ENCODE data around the gene CDKAL1.

CDKAL1 gene

GRCh38 chr6:20877008-20877937, 343.0 kb downstream of the CDKAL1 start:
- Histone ChIP-seq H3K27me3 (ENCODE audit: insufficient read depth, poor library complexity, severe bottlenecking) (no peaks in the 10 kb centered on the region), H3K4me3 (replicated peaks; ENCODE audit: insufficient read depth, low read length) (no peak overlapping the region), H3K27ac (replicated peaks) (no peak overlapping the region)
- TF ChIP-seq GABPA (IDR thresholded peaks at IDR 0.05; ENCODE audit: low read depth) (no peak), SPI1 (IDR thresholded peaks at IDR 0.05; ENCODE audit: borderline replicate concordance, low read depth) (no peak), POLR2AphosphoS5 (IDR thresholded peaks at IDR 0.05; ENCODE audit: low read depth) (no peak)
- TF ChIP-seq, protein P1, sequence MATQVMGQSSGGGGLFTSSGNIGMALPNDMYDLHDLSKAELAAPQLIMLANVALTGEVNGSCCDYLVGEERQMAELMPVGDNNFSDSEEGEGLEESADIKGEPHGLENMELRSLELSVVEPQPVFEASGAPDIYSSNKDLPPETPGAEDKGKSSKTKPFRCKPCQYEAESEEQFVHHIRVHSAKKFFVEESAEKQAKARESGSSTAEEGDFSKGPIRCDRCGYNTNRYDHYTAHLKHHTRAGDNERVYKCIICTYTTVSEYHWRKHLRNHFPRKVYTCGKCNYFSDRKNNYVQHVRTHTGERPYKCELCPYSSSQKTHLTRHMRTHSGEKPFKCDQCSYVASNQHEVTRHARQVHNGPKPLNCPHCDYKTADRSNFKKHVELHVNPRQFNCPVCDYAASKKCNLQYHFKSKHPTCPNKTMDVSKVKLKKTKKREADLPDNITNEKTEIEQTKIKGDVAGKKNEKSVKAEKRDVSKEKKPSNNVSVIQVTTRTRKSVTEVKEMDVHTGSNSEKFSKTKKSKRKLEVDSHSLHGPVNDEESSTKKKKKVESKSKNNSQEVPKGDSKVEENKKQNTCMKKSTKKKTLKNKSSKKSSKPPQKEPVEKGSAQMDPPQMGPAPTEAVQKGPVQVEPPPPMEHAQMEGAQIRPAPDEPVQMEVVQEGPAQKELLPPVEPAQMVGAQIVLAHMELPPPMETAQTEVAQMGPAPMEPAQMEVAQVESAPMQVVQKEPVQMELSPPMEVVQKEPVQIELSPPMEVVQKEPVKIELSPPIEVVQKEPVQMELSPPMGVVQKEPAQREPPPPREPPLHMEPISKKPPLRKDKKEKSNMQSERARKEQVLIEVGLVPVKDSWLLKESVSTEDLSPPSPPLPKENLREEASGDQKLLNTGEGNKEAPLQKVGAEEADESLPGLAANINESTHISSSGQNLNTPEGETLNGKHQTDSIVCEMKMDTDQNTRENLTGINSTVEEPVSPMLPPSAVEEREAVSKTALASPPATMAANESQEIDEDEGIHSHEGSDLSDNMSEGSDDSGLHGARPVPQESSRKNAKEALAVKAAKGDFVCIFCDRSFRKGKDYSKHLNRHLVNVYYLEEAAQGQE (IDR thresholded peaks at IDR 0.05; ENCODE audit: insufficient replicate concordance, low read depth), result no peak
- TF ChIP-seq, protein P2, sequence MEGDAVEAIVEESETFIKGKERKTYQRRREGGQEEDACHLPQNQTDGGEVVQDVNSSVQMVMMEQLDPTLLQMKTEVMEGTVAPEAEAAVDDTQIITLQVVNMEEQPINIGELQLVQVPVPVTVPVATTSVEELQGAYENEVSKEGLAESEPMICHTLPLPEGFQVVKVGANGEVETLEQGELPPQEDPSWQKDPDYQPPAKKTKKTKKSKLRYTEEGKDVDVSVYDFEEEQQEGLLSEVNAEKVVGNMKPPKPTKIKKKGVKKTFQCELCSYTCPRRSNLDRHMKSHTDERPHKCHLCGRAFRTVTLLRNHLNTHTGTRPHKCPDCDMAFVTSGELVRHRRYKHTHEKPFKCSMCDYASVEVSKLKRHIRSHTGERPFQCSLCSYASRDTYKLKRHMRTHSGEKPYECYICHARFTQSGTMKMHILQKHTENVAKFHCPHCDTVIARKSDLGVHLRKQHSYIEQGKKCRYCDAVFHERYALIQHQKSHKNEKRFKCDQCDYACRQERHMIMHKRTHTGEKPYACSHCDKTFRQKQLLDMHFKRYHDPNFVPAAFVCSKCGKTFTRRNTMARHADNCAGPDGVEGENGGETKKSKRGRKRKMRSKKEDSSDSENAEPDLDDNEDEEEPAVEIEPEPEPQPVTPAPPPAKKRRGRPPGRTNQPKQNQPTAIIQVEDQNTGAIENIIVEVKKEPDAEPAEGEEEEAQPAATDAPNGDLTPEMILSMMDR (IDR thresholded peaks at IDR 0.05; ENCODE audit: insufficient read depth, low read length), result no peak
- DNase-seq (ENCODE audit: low read depth in 1 of 2, low spot score in 1 of 2), result no peak

DNA sequence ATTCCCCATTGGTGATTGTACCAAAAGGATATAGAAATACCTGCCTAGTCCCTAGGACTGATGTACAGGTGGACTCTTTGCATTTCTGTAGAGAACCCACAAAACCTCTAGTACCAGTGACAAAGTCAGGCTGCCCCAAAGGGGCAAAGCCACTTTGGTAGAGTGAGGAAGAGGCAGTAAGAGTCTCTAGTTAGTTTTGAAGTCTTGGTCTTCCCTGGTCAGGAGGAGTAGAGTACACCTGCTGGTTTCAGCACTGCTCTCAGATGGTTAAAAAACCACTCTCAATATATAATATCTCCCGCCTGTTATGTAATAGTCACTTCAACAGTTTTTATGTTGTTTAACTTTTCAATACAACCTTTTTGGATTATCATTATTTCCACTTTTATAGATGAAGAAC, 344.9 kb downstream of the CDKAL1 start:
- Histone ChIP-seq H3K4me3 (replicated peaks; ENCODE audit: insufficient read depth, low read length) (no peak overlapping the region), H3K27me3 (ENCODE audit: insufficient read depth, poor library complexity, severe bottlenecking) (no peaks in the 10 kb centered on the region), H3K27ac (replicated peaks) (no peak overlapping the region)
- DNase-seq (ENCODE audit: low read depth in 1 of 2, low spot score in 1 of 2), result no peak
- TF ChIP-seq GABPA (IDR thresholded peaks at IDR 0.05; ENCODE audit: low read depth), result no peak
- TF ChIP-seq SPI1 (IDR thresholded peaks at IDR 0.05; ENCODE audit: borderline replicate concordance, low read depth), result no peak
- TF ChIP-seq POLR2AphosphoS5 (IDR thresholded peaks at IDR 0.05; ENCODE audit: low read depth), result no peak
- TF ChIP-seq, protein P1 (IDR thresholded peaks at IDR 0.05; ENCODE audit: insufficient replicate concordance, low read depth), result no peak
- TF ChIP-seq, protein P2 (IDR thresholded peaks at IDR 0.05; ENCODE audit: insufficient read depth, low read length), result no peak

DNA sequence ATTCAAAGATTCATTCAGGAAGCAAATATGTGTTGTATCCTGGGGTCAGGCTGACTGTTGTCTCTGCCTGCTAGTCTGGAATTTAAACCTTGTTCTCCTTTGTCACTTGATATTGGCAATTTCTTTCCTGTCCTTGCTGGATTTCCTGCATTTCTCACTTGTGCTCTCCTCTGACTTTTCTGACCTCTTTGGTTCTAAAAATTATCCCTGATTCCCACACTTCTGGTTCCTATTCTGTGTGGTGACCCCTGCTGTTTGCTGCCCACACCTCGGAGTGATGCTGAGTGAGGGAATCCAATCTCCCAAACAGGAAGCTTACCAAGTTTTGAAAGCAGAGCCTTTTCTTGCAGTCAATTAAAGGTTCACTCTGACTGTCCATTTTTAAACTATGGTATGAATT, 345.3 kb downstream of the CDKAL1 start:
- Histone ChIP-seq H3K4me3 (replicated peaks; ENCODE audit: insufficient read depth, low read length) (no peak overlapping the region), H3K27me3 (ENCODE audit: insufficient read depth, poor library complexity, severe bottlenecking) (no peaks in the 10 kb centered on the region), H3K27ac (replicated peaks) (no peak overlapping the region)
- DNase-seq (ENCODE audit: low read depth in 1 of 2, low spot score in 1 of 2), result no peak
- TF ChIP-seq GABPA (IDR thresholded peaks at IDR 0.05; ENCODE audit: low read depth) (no peak), SPI1 (IDR thresholded peaks at IDR 0.05; ENCODE audit: borderline replicate concordance, low read depth) (no peak), POLR2AphosphoS5 (IDR thresholded peaks at IDR 0.05; ENCODE audit: low read depth) (no peak)
- TF ChIP-seq, protein P2 (IDR thresholded peaks at IDR 0.05; ENCODE audit: insufficient read depth, low read length), result no peak
- TF ChIP-seq, protein P1 (IDR thresholded peaks at IDR 0.05; ENCODE audit: insufficient replicate concordance, low read depth), result no peak
